Activated naive CD8-positive, alpha-beta T cell treated with anti-CD3 and anti-CD28 coated beads, Interleukin-2, amount 50 U/mL, for 16 hours (primary cell): ENCODE results near the gene SRRT.
"Not testable (repeated sequence)": the region's sequence is repeated elsewhere in the genome, so short reads cannot be mapped to it uniquely, and the experiment has no call there.

Source experiments
- DNase-seq: peaks from one replicate; pipeline ENCODE4 v3.0.0-alpha.2; 2020; ENCODE audit warnings: low read depth, low spot score

Gene SRRT

DNA sequence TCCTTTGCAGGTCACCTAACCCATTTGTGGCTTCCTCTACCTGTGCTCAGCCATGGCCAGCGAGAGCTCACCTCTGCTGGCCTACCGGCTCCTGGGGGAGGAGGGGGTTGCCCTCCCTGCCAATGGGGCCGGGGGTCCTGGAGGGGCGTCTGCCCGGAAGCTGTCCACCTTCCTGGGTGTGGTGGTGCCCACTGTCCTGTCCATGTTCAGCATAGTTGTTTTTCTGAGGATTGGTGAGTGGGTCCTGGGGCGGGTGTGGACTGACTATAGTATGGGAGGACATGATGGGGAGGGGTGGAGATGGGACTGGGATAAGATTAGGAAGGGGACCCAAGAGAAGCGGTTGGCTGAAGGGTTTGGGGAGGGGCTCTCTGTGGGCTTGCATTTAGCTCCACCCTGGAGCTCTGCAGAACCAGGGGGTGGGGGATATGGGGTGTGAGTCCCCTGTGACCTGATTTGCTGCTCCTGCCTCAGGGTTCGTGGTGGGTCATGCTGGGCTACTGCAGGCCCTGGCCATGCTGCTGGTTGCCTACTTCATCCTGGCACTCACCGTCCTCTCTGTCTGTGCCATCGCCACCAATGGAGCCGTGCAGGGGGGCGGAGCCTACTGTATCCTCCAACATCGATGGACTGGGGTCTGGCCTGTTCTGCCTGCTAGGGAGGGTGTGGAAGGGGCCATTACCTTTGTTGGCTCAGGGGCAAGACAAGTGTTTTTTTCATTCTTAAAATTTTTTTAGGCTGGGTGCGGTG lies 20.6 kb upstream of the SRRT start:
- no peak for DNase-seq

DNA sequence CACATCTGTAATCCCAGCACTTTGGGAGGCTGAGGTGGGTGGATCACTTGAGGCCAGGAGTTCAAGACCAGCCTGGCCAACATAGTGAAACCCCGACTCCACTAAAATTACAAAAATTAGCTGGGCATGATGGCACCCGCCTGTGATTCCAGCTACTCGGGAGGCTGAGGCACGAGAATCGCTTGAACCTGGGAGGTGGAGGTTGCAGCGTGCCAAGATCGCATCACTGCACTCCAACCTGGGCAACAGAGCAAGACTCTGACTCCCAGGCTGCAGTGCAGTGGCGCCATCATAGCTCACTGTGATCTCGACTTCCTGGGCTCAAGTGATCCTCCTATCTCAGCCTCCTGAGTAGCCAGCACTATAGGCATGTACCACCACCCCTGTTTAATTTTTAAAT lies 20.0 kb upstream of the SRRT start:
- DNase-seq: not testable (repeated sequence)

DNA sequence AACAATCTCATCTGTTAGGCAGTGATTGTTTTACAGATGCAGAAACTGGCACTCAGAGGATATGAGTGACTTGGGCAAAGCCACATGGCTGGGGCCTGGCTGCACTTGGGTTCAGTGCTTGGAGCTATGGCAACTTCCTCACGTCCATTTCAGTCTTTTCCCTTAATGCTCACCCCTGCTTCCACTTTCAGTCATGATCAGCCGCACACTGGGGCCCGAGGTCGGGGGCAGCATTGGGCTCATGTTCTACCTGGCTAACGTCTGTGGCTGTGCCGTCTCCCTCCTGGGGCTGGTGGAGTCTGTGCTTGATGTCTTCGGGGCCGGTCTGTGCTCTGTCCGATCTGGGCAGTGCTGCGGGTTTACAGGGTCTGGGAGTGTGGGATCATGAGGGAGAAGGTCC lies 19.4 kb upstream of the SRRT start:
- DNase-seq: no peak

DNA sequence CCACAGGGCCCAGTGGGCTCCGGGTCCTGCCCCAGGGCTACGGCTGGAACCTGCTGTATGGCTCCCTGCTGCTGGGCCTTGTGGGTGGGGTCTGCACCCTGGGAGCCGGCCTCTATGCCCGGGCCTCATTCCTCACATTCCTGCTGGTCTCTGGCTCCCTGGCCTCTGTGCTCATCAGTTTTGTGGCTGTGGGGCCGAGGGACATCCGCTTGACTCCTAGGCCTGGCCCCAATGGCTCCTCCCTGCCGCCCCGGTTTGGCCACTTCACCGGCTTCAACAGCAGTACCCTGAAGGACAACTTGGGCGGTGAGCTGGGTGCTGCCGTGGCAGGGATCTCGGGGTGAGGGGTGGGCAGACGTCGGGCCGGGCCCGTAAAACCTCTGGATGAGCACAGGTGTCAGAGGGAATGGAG lies 18.0 kb upstream of the SRRT start:
- DNase-seq: no peak

DNA sequence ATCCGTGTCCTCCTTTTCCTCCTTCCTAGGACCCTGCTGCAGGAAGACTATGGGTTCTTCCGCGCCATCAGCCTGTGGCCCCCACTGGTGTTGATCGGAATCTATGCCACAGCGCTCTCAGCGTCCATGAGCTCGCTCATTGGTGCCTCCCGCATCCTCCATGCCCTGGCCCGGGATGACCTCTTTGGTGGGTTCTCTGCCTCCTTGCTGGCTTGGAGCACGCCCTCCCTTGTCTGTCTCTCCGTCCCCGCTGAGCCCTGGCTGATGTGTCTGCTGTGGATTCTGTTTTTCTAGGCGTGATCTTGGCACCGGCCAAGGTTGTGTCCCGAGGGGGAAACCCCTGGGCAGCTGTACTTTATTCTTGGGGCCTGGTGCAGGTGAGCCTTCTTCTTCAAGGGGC lies 15.0 kb upstream of the SRRT start:
- DNase-seq: no peak

DNA sequence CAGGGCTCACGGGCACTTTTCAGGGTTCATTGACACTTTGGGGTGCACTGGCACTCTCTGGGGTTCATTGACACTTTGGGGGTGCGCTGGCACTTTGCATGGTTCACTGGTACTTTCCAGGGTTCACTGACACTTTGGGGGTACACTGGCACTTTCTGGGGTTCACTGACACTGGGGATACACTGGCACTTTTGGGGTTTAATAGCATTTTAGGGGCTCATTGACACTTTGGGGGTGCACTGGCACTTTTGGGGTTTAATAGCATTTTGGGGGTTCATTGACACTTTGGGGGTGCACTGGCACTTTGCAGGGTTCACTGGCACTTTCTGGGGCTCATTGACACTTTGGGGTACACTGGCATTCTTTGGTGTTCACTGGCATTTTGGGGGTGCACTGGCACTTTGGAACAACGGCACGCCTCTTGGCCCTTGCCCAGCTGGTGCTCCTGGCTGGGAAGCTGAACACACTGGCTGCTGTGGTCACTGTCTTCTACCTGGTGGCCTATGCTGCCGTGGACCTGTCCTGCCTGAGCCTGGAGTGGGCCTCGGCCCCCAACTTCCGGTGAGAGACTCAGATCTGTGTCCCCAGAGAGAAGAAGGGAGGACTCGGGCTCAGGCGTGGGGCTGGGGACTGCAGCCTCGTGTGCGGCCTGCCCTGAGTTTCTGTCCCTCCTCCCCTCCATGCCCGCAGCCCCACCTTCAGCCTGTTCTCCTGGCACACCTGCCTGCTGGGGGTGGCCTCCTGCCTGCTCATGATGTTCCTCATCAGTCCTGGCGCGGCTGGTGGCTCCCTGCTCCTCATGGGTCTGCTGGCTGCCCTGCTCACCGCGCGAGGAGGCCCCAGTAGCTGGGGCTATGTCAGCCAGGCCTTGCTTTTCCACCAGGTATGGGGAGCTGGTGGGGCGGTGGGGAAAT lies 13.9 kb upstream of the SRRT start:
- DNase-seq: no peak

DNA sequence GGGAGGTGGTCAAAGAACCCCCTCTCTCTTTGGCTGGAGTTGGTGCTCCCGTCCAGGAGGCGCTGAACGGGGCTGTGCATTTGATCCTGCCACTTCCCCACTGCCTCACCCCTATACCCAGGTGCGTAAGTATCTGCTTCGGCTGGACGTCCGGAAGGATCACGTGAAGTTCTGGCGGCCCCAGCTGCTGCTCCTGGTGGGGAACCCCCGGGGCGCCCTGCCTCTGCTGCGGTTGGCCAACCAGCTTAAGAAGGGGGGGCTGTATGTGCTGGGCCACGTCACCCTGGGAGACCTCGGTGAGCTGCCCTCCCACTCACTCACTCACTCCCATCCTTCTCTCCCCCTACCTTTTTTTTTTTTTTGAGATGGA lies 13.3 kb upstream of the SRRT start:
- DNase-seq: no peak

DNA sequence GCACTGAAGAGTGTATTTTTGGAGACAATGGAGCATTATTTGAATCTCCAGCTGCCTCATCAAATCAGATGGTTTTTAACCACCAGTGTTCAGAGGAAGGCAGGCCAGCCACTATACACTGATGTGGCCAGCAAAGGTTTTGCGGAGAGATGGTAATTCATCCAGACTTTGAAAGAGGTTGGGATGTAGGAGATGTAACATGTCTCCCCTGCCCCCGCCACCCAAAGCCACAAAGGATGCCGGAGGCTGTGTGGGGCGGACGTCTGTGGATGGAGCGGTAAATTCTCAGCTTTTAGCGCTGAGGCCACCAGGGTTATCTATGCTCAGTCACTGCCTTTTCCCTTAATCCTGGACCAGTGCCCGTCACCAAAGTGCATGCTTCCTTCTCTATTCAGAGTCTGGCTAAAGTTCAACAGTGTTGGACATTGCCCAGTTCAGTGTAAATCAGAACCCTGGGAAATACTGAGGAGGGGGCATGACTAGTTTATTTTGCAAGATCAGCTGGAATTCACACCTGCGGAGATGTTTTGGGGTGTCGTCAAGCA lies 11.4 kb upstream of the SRRT start:
- DNase-seq: no peak

DNA sequence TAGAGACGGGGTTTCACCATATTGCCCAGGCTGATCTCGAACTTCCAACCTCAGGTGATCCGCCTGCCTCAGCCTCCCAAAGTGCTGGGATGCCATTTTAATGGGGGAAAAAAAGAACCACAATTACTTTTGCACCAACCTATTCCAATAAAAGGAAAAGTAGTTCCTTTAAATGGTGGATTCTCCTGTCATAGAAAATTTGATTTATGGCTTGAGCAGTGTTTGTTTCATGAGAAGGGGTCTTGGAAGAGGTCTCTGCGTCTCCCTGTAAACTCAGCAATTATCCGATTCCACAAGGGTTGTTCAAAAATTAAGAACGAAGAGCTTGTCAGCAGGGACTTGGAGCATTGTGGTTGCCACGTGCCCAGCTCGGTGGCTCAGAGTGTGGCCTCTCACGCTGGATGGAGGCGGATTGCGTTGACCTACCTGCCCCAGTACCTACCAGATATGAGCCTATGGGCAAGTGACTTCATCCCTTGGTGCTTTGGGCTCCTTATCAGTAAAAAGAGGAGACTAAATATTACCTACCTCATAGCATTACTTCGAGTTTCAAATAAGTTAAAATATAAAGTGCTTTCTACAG lies 10.5 kb upstream of the SRRT start:
- no peak for DNase-seq

DNA sequence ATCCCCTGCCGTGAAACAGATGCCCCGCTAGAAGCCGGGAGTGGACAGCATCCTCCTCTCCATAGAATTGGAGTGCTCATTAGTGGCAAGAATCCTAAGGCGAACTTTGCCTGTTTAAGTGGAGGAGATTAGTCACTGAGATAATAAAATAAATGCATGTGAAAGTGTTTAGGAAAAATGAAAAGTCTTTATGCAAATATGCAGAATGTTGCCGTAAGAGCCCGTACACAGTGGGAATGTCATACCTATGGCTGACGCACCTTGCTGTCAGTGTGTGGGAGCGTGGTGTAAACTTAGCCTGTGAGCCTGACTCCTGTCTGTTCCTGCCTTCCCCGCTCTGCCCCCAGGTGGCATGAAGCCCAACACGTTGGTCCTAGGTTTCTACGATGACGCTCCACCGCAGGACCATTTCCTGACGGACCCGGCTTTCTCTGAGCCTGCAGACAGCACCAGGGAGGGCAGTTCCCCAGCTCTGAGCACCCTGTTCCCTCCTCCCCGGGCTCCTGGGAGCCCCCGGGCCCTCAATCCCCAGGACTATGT lies 9.5 kb upstream of the SRRT start:
- DNase-seq: no peak

DNA sequence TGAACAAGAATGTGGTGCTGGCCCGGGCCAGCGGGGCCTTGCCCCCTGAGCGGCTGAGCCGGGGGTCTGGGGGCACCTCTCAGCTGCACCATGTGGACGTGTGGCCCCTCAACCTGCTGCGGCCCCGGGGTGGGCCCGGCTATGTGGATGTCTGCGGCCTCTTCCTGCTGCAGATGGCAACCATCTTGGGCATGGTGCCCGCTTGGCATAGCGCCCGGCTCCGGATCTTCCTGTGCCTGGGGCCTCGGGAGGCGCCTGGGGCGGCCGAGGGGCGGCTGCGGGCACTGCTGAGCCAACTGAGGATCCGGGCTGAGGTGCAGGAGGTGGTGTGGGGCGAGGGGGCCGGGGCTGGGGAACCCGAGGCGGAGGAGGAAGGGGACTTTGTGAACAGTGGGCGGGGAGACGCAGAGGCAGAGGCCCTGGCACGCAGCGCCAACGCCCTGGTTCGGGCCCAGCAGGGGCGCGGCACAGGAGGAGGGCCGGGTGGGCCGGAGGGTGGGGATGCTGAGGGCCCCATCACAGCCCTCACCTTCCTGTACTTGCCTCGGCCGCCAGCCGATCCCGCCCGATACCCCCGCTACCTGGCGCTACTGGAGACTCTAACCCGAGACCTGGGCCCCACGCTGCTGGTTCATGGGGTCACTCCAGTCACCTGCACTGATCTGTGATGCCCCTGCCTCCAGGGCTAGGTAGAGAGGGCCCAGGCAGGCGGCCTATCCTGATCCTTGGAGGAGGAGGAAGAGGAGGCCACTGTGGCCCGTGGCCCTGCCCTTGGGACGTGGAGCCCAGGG lies 8.8 kb upstream of the SRRT start:
- no peak for DNase-seq

DNA sequence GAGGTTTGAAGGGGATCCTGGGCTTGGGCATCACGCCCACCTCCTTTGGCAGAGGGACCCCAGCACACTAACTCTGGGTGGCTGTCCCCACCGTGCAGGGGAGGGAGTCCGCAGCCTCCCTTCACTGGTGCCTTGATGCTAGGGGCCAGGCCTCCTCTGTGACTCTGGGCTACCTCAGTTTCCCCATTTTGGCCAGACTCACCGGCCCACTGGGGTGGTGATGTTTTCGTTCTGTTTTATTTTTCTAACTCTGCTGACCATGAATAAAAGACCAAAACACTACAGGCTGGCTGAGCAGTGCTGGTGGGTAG lies 8.2 kb upstream of the SRRT start:
- DNase-seq: no peak

DNA sequence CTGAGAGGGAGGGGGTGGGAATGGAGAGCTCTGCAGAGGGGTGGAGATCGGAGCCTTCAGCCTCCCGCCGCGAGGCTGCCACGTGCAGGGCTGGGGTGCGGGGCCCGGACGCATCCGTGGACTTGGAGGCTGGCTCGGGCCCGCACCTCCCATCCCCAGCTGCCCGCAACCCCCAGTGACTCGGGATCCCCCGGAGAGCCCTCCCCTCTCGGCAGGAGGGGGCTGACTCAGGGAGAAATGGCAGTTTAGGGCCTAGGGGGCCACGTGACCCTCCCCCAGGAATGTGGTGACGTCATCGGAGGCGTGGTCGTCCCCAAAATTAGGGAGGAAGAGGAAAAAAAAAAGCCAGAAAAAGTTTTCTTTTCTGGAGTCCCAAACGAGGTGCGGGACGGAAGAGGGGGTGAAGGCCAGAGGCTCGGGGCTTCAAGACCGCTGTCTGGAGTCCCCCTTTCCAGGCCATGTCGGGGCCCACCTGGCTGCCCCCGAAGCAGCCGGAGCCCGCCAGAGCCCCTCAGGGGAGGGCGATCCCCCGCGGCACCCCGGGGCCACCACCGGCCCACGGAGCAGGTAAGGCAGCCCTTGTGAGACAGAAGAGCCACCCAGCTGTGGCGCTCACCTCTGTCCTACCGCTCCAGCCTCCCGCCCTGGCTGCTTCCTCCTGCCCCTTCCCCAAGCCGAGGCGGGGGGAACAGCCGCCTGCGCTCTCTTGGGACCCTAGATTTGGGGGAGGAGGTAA lies 7.7 kb upstream of the SRRT start, which contains the start of gene TRIP6:
Gene TRIP6 (plus strand): TSS at position 348 of the 736 bp plus-strand sequence. CDS start 111 bp downstream, at position 459.
- DNase-seq: peak; percentile 40

DNA sequence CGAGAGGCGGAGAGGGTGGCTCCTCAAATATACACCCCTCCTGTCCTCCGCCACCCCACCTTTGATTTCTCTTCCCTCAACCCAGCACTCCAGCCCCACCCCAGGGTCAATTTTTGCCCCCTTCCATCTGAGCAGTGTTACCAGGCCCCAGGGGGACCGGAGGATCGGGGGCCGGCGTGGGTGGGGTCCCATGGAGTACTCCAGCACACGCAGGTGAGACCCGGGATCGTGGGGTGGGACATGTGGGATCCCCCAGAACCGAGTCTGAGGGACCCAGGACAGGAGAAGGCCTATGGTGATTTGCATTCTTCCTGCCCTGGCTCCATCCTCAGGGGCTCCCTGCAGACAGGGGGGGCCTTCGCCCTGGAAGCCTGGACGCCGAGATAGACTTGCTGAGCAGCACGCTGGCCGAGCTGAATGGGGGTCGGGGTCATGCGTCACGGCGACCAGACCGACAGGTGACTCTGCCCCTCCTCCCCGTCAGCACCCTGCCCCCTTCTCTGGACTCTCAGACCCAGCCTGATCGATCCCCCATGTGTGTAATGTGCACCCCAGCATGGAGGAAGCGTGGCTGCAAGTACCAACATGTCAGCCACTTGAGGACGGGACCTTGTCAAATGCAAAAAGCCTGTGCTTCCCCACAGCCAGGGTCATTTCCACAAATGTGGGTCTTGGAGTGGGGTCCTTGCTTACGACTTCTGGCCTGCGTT lies 7.0 kb upstream of the SRRT start:
- DNase-seq: no peak

DNA sequence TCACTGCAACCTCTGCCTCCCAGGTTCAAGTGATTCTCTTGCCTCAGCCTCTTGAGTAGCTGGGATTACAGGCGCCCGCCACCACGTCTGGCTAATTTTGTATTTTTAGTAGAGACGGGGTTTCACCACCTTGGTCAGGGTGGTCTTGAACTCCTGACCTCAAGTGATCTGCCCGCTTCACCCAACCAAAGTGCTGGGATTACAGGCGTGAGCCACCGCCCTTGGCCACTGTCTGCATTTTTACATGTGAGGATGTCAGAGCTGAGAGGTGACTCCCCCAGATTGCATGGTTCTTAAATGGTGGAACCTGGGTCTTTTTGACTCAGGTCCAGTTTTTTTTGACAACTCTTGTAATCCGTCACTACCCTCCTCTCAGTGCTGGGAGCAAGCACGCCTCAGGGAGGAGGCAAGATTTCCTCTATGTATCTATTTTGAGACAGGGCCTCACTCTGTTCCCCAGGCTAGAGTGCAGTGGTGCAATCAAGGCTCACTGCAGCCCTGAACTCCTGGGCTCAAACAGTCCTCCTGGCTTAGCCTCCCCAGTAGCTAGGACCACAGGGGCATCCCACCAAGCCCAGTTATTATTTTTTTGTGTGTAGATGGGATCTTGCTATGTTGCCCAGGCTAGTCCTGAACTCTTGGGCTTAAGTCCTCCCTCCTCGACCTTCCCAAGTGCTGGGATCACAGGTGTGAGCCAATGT lies 1.2 kb upstream of the SRRT start:
- no peak for DNase-seq

DNA sequence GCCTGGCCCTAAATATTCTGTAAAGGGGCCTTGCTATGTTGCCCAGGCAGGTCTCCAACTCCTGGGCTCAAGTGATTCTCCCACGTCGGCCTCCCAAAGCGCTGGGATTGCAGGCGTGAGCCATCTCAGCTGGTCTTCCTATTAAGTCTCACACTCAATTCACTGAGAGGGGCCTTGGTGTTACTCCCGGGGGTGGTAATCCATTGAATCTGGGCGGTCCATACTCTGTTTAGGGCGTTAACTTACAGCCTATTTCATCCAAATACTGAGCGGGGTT lies 665 bp upstream of the SRRT start:
- DNase-seq: no peak

DNA sequence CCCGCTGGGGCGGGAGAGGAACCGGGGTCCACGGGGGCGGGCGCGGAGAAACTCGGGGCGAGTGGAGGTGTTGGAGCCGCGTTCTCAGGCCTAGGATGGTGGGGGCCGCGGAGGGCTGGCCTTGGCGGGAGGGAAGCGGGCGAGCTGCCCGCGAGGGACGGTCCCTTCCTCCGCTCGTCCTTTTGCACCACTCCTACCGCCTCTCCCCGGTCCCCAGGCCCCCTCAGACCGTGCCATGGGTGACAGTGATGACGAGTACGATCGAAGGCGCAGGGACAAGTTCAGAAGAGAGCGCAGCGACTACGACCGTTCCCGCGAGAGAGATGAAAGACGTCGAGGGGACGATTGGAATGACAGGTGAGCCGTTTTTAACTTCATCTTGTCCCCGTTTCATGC lies 451 bp downstream of the SRRT start:
- DNase-seq: no peak

DNA sequence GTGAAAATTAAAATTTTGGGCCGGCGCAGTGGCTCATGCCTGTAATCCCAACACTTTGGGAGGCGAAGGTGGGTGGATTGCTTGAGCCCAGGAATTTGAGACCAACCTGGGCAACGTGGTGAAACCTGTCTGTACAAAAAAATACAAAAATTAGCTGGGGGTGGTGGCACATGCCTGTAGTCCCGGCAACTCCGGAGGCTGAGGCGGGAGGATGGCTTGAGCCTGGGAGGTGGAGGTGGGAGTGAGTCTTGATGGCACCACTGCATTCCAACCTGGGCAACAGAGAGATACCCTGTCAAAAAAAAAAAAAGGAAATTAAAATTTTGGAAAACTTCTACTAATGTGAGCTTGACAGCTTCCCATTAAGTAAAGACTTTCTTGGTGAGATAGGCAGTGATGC lies 3.1 kb downstream of the SRRT start:
- no peak for DNase-seq

DNA sequence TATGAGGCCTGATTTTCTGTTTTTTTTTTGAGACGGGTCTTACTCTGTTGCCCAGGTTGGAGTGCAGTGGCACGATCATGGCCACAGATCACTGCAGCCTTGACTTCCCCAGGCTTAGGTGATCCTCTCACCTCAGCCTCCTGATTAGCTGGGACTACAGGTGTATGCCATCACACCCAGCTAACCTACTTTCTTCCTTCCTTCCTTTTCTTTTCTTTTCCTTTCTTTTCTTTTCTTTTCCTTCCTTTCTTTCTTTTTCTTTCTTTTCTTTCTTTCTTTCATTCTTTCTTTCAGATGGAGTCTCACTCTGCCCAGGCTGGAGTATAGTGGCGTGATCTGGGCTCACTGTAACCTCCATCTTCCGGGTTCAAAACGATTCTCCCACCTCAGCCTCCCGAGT lies 3.8 kb downstream of the SRRT start:
- no peak for DNase-seq
